GM12872 (cell line): Measurements from ENCODE around the gene ADAT3.

Experiments
- CTCF ChIP-seq: IDR thresholded peaks from 3 replicates; pipeline ENCODE4 v1.5.1; 2011; ENCODE audit warnings: low read depth, mild to moderate bottlenecking, low read length, moderate library complexity; ENCODE audit not compliant: insufficient read depth

The ADAT3 gene

GRCh38 chr19:1860042-1860775 lies 45.0 kb upstream of the ADAT3 start:
- no peak for TF ChIP-seq CTCF

- no peak for TF ChIP-seq CTCF
These were observed 44.2 kb upstream of the ADAT3 start for GRCh38 chr19:1860821-1861598.

GRCh38 chr19:1861599-1862031 lies 43.6 kb upstream of the ADAT3 start:
- no peak for TF ChIP-seq CTCF

GRCh38 chr19:1862068-1862423 lies 43.2 kb upstream of the ADAT3 start:
- no peak for TF ChIP-seq CTCF

GRCh38 chr19:1862424-1863327 lies 42.5 kb upstream of the ADAT3 start:
- no peak for TF ChIP-seq CTCF

GRCh38 chr19:1863328-1863637 lies 41.9 kb upstream of the ADAT3 start, which contains the start of gene KLF16:
KLF16 (minus strand) TSS chr19:1863579; CDS start chr19:1863497, 82 bp downstream.
- no peak for TF ChIP-seq CTCF

GRCh38 chr19:1863638-1864479 lies 41.3 kb upstream of the ADAT3 start:
- TF ChIP-seq CTCF = no peak
